Spleen (tissue), 11 donors: ENCODE results near the gene MFAP2. TPM values are rescaled to one million over a fixed set of nuclear protein-coding genes. Genes with fewer than 3 reads are reported as not detected.

Source experiments
- DNase-seq: peaks from one replicate; pipeline ENCODE4 v3.0.0-alpha.2; 2020
- H3K27ac ChIP-seq, 8 donors: fragments of 200-600 bp; sonication (generic) in 7 of 8; 1 replicate in 4 of 8; 2 replicates in 4 of 8; pipeline versions ENCODE4 v1.5.0 to v1.8.0; 2016 to 2021; ENCODE audit warnings: inconsistent platforms in 4 of 8, mild to moderate bottlenecking in 4 of 8, moderate library complexity in 1 of 8
- H3K27me3 ChIP-seq, 7 donors: fragments of 200-600 bp; sonication (generic) in 6 of 7; replicated peaks in 1 of 7; 1 replicate in 4 of 7; 2 replicates in 3 of 7; pipeline versions ENCODE4 v1.5.0 to v1.8.0; 2016 to 2021; ENCODE audit warnings: inconsistent platforms in 3 of 7, mild to moderate bottlenecking in 1 of 7
- H3K36me3 ChIP-seq, 6 donors: fragments of 200-600 bp; sonication (generic) in 5 of 6; 1 replicate in 4 of 6; 2 replicates in 2 of 6; pipeline versions ENCODE4 v1.5.0 to v1.8.0; 2016 to 2021; ENCODE audit warnings: inconsistent platforms in 2 of 6
- H3K4me1 ChIP-seq, 6 donors: fragments of 200-600 bp; sonication (generic) in 5 of 6; 1 replicate in 3 of 6; 2 replicates in 3 of 6; pipeline versions ENCODE4 v1.5.0 to v1.8.0; 2016 to 2021; ENCODE audit warnings: inconsistent platforms in 3 of 6
- H3K4me3 ChIP-seq, 8 donors: fragments of 200-600 bp; sonication (generic) in 7 of 8; 1 replicate in 4 of 8; 2 replicates in 4 of 8; pipeline versions ENCODE4 v1.5.0 to v1.8.0; 2016 to 2021; ENCODE audit warnings: inconsistent platforms in 4 of 8, mild to moderate bottlenecking in 4 of 8, moderate library complexity in 2 of 8
- H3K9me3 ChIP-seq, 8 donors: fragments of 200-600 bp; sonication (generic) in 7 of 8; 1 replicate in 4 of 8; 2 replicates in 4 of 8; pipeline versions ENCODE4 v1.5.0 to v1.8.0; 2016 to 2021; ENCODE audit warnings: inconsistent platforms in 4 of 8
- POLR2A ChIP-seq, 3 donors: fragments of 450-650 bp; IDR thresholded peaks; one replicate each; pipeline ENCODE4 v1.5.1; 2017; ENCODE audit warnings: antibody characterized with exemption in 3 of 3, mild to moderate bottlenecking in 1 of 3
- POLR2AphosphoS5 ChIP-seq, 3 donors: sonication (generic); formaldehyde crosslinking; IDR thresholded peaks; one replicate each; pipeline ENCODE4 v1.5.1; 2017; ENCODE audit warnings: antibody characterized with exemption in 3 of 3
- WGBS, 5 donors: extraction: QIAGEN DNeasy Blood & Tissue Kit in 3 of 5; methylation state at CpG; one replicate each; pipeline versions ENCODE4 v1.1.5 to v1.1.7; 2013 to 2018; 5-methylcytosine and 5-hydroxymethylcytosine counted together
- intact Hi-C: fragments of 100-400 bp; cut with DNase I; formaldehyde crosslinking; loops from one replicate; pipeline ENCODE4 v1.15.0; 2023; ENCODE audit warnings: low total_unique reads
- polyA plus RNA-seq, 3 donors: library from polyadenylated mRNA; stranded (reverse); fragments of 200-250 nt; gene quantifications; one replicate each; pipeline ENCODE4 v1.2.1, GENCODE V29; 2013
- total RNA-seq, 7 donors: library from RNA; depleted of rRNA in 3 of 7; stranded (reverse); fragments of >200 nt in 3 of 7; fragmentation: NEBNext Ultra II Directional in 4 of 7; extraction: Animal tissue kit (Norgen Biotek cat#: 25700) in 4 of 7; gene quantifications; one replicate each; pipeline versions ENCODE4 v1.1.0 to v1.2.1, GENCODE V29; 2016 to 2021
- TF ChIP-seq, protein P1 (sequence below), 11 experiments: fragments of 200-600 bp in 7 of 11; fragments of 450-650 bp in 4 of 11; sonication (generic) in 4 of 11; IDR thresholded peaks in 8 of 11; conservative IDR thresholded peaks in 3 of 11; 1 replicate in 7 of 11; 2 replicates in 4 of 11; pipeline versions ENCODE4 v1.4.0 to v1.8.0; 2016 to 2021; ENCODE audit warnings: antibody characterized with exemption in 11 of 11, inconsistent platforms in 4 of 11, mild to moderate bottlenecking in 1 of 11
- donor health status: healthy with polysubstance abuse.
- donor health status: DM: no; HTN: no; CAD: no; lungs with moderate emphysema.
- donor health status: DM: no; HTN: no; CAD: no.
- donor health status: Bipolar disorder and iron deficiency.
- donor health status: healthy.
- donor health status: DM: no; HTN: no; CAD: no.
- donor health status: DM: yes; HTN: yes; CAD: no.

Gene MFAP2
- total and polyA plus RNA-seq, 10 donors = 0.77 to 3.9 (median 1.2) TPM; not detected in 3

- Histone ChIP-seq H3K4me3 (no peak overlapping the region), H3K4me1 (peaks cover 0 to 20% (median 13%) of the 10 kb centered on the region in 6 donors), H3K9me3 (no peaks in the 10 kb centered on the region), H3K27me3 (peaks cover 0 to 39% (median 19%) of the 10 kb centered on the region in 7 donors), H3K27ac (no peak overlapping the region), H3K36me3 (no peaks in the 10 kb centered on the region)
- no peak for DNase-seq
- intact Hi-C loops = no loop called here
- no peak for TF ChIP-seq POLR2AphosphoS5 (IDR thresholded peaks at IDR 0.05)
- TF ChIP-seq, protein P1, sequence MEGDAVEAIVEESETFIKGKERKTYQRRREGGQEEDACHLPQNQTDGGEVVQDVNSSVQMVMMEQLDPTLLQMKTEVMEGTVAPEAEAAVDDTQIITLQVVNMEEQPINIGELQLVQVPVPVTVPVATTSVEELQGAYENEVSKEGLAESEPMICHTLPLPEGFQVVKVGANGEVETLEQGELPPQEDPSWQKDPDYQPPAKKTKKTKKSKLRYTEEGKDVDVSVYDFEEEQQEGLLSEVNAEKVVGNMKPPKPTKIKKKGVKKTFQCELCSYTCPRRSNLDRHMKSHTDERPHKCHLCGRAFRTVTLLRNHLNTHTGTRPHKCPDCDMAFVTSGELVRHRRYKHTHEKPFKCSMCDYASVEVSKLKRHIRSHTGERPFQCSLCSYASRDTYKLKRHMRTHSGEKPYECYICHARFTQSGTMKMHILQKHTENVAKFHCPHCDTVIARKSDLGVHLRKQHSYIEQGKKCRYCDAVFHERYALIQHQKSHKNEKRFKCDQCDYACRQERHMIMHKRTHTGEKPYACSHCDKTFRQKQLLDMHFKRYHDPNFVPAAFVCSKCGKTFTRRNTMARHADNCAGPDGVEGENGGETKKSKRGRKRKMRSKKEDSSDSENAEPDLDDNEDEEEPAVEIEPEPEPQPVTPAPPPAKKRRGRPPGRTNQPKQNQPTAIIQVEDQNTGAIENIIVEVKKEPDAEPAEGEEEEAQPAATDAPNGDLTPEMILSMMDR (IDR thresholded peaks at IDR 0.05 in 8 of 11, conservative IDR thresholded peaks at IDR 0.05 in 3 of 11) = no peak
- TF ChIP-seq POLR2A (IDR thresholded peaks at IDR 0.05) = no peak
- 90 to 96% (median 94%) methylated on average over 5 of the region's 5 CpGs for WGBS, 5 donors
Observed at GRCh38 chr1:16977377-16977776, 3.0 kb downstream of the MFAP2 start.

- 83 to 88% (median 86%) methylated on average over 11 to 16 of the region's 16 CpGs for WGBS, 5 donors
Observed at GRCh38 chr1:16976966-16977365, 3.5 kb downstream of the MFAP2 start.

GRCh38 chr1:16975838-16976237 is 4.6 kb downstream of the MFAP2 start:
- WGBS, 5 donors = 79 to 89% (median 85%) methylated on average over 14 of the region's 14 CpGs
- H3K4me1 ChIP-seq = peaks cover 0 to 16% (median 12%) of the 10 kb centered on the region in 6 donors
- H3K36me3 ChIP-seq = peaks cover 0 to 9% (median 0%) of the 10 kb centered on the region in 6 donors
- H3K27me3 ChIP-seq = peaks cover 0 to 23% (median 14%) of the 10 kb centered on the region in 7 donors
- H3K9me3 ChIP-seq = no peaks in the 10 kb centered on the region
- H3K4me3 ChIP-seq = no peak overlapping the region
- H3K27ac ChIP-seq = no peak overlapping the region
- DNase-seq = no peak
- TF ChIP-seq POLR2A (IDR thresholded peaks at IDR 0.05) = no peak
- TF ChIP-seq, protein P1 (IDR thresholded peaks at IDR 0.05 in 8 of 11, conservative IDR thresholded peaks at IDR 0.05 in 3 of 11) = no peak
- TF ChIP-seq POLR2AphosphoS5 (IDR thresholded peaks at IDR 0.05) = no peak
- intact Hi-C loops = no loop called here

More at GRCh38 chr1:16976966-16977365, 3.5 kb downstream of the MFAP2 start:
- intact Hi-C loops = no loop called here
- Histone ChIP-seq H3K4me3 (no peak overlapping the region), H3K27me3 (peaks cover 0 to 34% (median 19%) of the 10 kb centered on the region in 7 donors), H3K27ac (no peak overlapping the region), H3K9me3 (no peaks in the 10 kb centered on the region), H3K36me3 (no peaks in the 10 kb centered on the region), H3K4me1 (peaks cover 0 to 20% (median 13%) of the 10 kb centered on the region in 6 donors)
- no peak for DNase-seq
- TF ChIP-seq POLR2AphosphoS5 (IDR thresholded peaks at IDR 0.05) = no peak
- TF ChIP-seq, protein P1 (IDR thresholded peaks at IDR 0.05 in 8 of 11, conservative IDR thresholded peaks at IDR 0.05 in 3 of 11) = no peak
- TF ChIP-seq POLR2A (IDR thresholded peaks at IDR 0.05) = no peak

GRCh38 chr1:16975211-16975610 is 5.2 kb downstream of the MFAP2 start:
- intact Hi-C loops = no loop called here
- WGBS, 5 donors = 82 to 95% (median 91%) methylated on average over 10 to 14 of the region's 14 CpGs
- peaks cover 0 to 17% (median 8%) of the 10 kb centered on the region in 7 donors for H3K27me3 ChIP-seq

More at GRCh38 chr1:16975211-16975610, 5.2 kb downstream of the MFAP2 start:
- peaks cover 0 to 10% (median 7%) of the 10 kb centered on the region in 6 donors for H3K4me1 ChIP-seq
- no peak for DNase-seq
- H3K36me3 ChIP-seq = peaks cover 0 to 15% (median 5%) of the 10 kb centered on the region in 6 donors
- no peak overlapping the region for H3K27ac ChIP-seq
- no peak overlapping the region for H3K4me3 ChIP-seq
- no peak for TF ChIP-seq POLR2AphosphoS5 (IDR thresholded peaks at IDR 0.05)
- TF ChIP-seq POLR2A (IDR thresholded peaks at IDR 0.05) = no peak
- TF ChIP-seq, protein P1 (IDR thresholded peaks at IDR 0.05 in 8 of 11, conservative IDR thresholded peaks at IDR 0.05 in 3 of 11) = no peak
- no peaks in the 10 kb centered on the region for H3K9me3 ChIP-seq
